Activated CD8-positive, alpha-beta memory T cell treated with anti-CD3 and anti-CD28 coated beads for 4 hours (primary cell): ENCODE results near the gene PADI1.

Experiments used
- DNase-seq, 2 donors: peaks; one replicate each; pipeline ENCODE4 v3.0.0-alpha.2; 2020; ENCODE audit warnings: low read depth in 2 of 2

PADI1 gene

GRCh38 chr1:17198476-17199258, 6.3 kb upstream of the PADI1 start:
- DNase-seq, result no peak

GRCh38 chr1:17199267-17200044, 5.5 kb upstream of the PADI1 start:
- DNase-seq, result no peak

GRCh38 chr1:17200246-17200645, 4.7 kb upstream of the PADI1 start:
- DNase-seq, result no peak

GRCh38 chr1:17200756-17201155, 4.2 kb upstream of the PADI1 start:
- no peak for DNase-seq

- no peak for DNase-seq
Observed at GRCh38 chr1:17201201-17202021, 3.5 kb upstream of the PADI1 start.

GRCh38 chr1:17205652-17206051, 724 bp downstream of the PADI1 start:
- DNase-seq, result no peak

- no peak for DNase-seq
Observed at GRCh38 chr1:17206196-17206595, 1.3 kb downstream of the PADI1 start.

GRCh38 chr1:17207046-17207445, 2.1 kb downstream of the PADI1 start:
- DNase-seq, result no peak

GRCh38 chr1:17207540-17207939, 2.6 kb downstream of the PADI1 start:
- DNase-seq, result no peak

GRCh38 chr1:17207966-17208418, 3.1 kb downstream of the PADI1 start:
- peak; percentile 25 to 33 for DNase-seq

GRCh38 chr1:17208546-17208945, 3.6 kb downstream of the PADI1 start:
- DNase-seq, result no peak

GRCh38 chr1:17209430-17209829, 4.5 kb downstream of the PADI1 start:
- DNase-seq, result no peak

- no peak for DNase-seq
Observed at GRCh38 chr1:17210176-17210575, 5.2 kb downstream of the PADI1 start.

- DNase-seq, result no peak
Observed at GRCh38 chr1:17211377-17211776, 6.4 kb downstream of the PADI1 start.

- no peak for DNase-seq
Observed at GRCh38 chr1:17212009-17212408, 7.1 kb downstream of the PADI1 start.

GRCh38 chr1:17212487-17213121, 7.7 kb downstream of the PADI1 start:
- DNase-seq, result peak; percentile 24 to 29

- DNase-seq, result no peak
Observed at GRCh38 chr1:17213148-17213781, 8.3 kb downstream of the PADI1 start.

- no peak for DNase-seq
Observed at GRCh38 chr1:17213782-17214148, 8.8 kb downstream of the PADI1 start.

GRCh38 chr1:17214876-17215544, 10.1 kb downstream of the PADI1 start:
- no peak for DNase-seq

GRCh38 chr1:17215545-17215890, 10.6 kb downstream of the PADI1 start:
- DNase-seq, result no peak

- DNase-seq, result no peak
Observed at GRCh38 chr1:17216078-17216477, 11.2 kb downstream of the PADI1 start.
